Activated T-cell treated with anti-CD3 and anti-CD28 coated beads, Interleukin-2, amount 50 U/mL, for 24 hours (primary cell): ENCODE results near the gene SHISAL1.

Experiments used
- DNase-seq: peaks from one replicate; pipeline ENCODE4 v3.0.0-alpha.2; 2020
- H3K27ac Mint-ChIP-seq: 2 replicates; pipeline ENCODE4 v1.8.0; 2020; ENCODE audit warnings: mild to moderate bottlenecking, mixed read lengths
- H3K27me3 Mint-ChIP-seq: 2 replicates; pipeline ENCODE4 v1.8.0; 2020; ENCODE audit warnings: mixed read lengths
- H3K36me3 Mint-ChIP-seq: 2 replicates; pipeline ENCODE4 v1.8.0; 2020; ENCODE audit warnings: low read depth, mixed read lengths
- H3K4me1 Mint-ChIP-seq: 2 replicates; pipeline ENCODE4 v1.8.0; 2020; ENCODE audit warnings: low read depth, mixed read lengths
- H3K4me3 Mint-ChIP-seq: 2 replicates; pipeline ENCODE4 v1.8.0; 2020; ENCODE audit warnings: mild to moderate bottlenecking, moderate library complexity, mixed read lengths
- H3K9me3 Mint-ChIP-seq: 2 replicates; pipeline ENCODE4 v1.8.0; 2020; ENCODE audit warnings: mixed read lengths

SHISAL1 gene

GRCh38 chr22:44221710-44222475 lies 90.9 kb downstream of the SHISAL1 start:
- Mint-ChIP-seq H3K4me1 (no peaks in the 10 kb centered on the region), H3K9me3 (peaks cover 1% of the 10 kb centered on the region), H3K4me3 (no peak overlapping the region), H3K27ac (no peak overlapping the region), H3K36me3 (no peaks in the 10 kb centered on the region), H3K27me3 (peaks cover 12% of the 10 kb centered on the region)
- no peak for DNase-seq

GRCh38 chr22:44220727-44221680 lies 91.7 kb downstream of the SHISAL1 start:
- peaks cover 6% of the 10 kb centered on the region for H3K27me3 Mint-ChIP-seq
- H3K27ac Mint-ChIP-seq: no peak overlapping the region
- no peaks in the 10 kb centered on the region for H3K36me3 Mint-ChIP-seq
- no peaks in the 10 kb centered on the region for H3K9me3 Mint-ChIP-seq
- H3K4me1 Mint-ChIP-seq: no peaks in the 10 kb centered on the region
- H3K4me3 Mint-ChIP-seq: no peak overlapping the region
- no peak for DNase-seq

- Mint-ChIP-seq H3K36me3 (no peaks in the 10 kb centered on the region), H3K4me3 (no peak overlapping the region), H3K4me1 (no peaks in the 10 kb centered on the region), H3K9me3 (no peaks in the 10 kb centered on the region), H3K27me3 (no peaks in the 10 kb centered on the region), H3K27ac (no peak overlapping the region)
- no peak for DNase-seq
Measured at GRCh38 chr22:44219101-44219870, 93.5 kb downstream of the SHISAL1 start.

GRCh38 chr22:44218071-44218470 lies 94.7 kb downstream of the SHISAL1 start:
- no peaks in the 10 kb centered on the region for H3K27me3 Mint-ChIP-seq

GRCh38 chr22:44217346-44217745 lies 95.4 kb downstream of the SHISAL1 start:
- no peak overlapping the region for H3K4me3 Mint-ChIP-seq
- H3K36me3 Mint-ChIP-seq: no peaks in the 10 kb centered on the region
- H3K4me1 Mint-ChIP-seq: no peaks in the 10 kb centered on the region
- no peak overlapping the region for H3K27ac Mint-ChIP-seq
- DNase-seq: no peak
- H3K9me3 Mint-ChIP-seq: no peaks in the 10 kb centered on the region
- H3K27me3 Mint-ChIP-seq: no peaks in the 10 kb centered on the region

More at GRCh38 chr22:44218071-44218470, 94.7 kb downstream of the SHISAL1 start:
- Mint-ChIP-seq H3K36me3 (no peaks in the 10 kb centered on the region), H3K27ac (no peak overlapping the region), H3K4me1 (no peaks in the 10 kb centered on the region), H3K9me3 (no peaks in the 10 kb centered on the region), H3K4me3 (no peak overlapping the region)
- no peak for DNase-seq

- Mint-ChIP-seq H3K27me3 (no peaks in the 10 kb centered on the region), H3K9me3 (peaks cover 4% of the 10 kb centered on the region), H3K4me1 (no peaks in the 10 kb centered on the region), H3K27ac (no peak overlapping the region), H3K36me3 (peaks cover 2% of the 10 kb centered on the region), H3K4me3 (no peak overlapping the region)
- DNase-seq: no peak
Measured at GRCh38 chr22:44215287-44215686, 97.5 kb downstream of the SHISAL1 start.

GRCh38 chr22:44214764-44215163 lies 98.0 kb downstream of the SHISAL1 start:
- Mint-ChIP-seq H3K36me3 (peaks cover 7% of the 10 kb centered on the region), H3K27me3 (no peaks in the 10 kb centered on the region), H3K4me3 (no peak overlapping the region), H3K9me3 (peaks cover 8% of the 10 kb centered on the region), H3K27ac (no peak overlapping the region), H3K4me1 (no peaks in the 10 kb centered on the region)
- no peak for DNase-seq

GRCh38 chr22:44214187-44214586 lies 98.6 kb downstream of the SHISAL1 start:
- H3K36me3 Mint-ChIP-seq: peaks cover 13% of the 10 kb centered on the region
- H3K27me3 Mint-ChIP-seq: no peaks in the 10 kb centered on the region
- H3K27ac Mint-ChIP-seq: no peak overlapping the region
- H3K4me1 Mint-ChIP-seq: no peaks in the 10 kb centered on the region
- no peak overlapping the region for H3K4me3 Mint-ChIP-seq
- DNase-seq: no peak
- peaks cover 12% of the 10 kb centered on the region for H3K9me3 Mint-ChIP-seq

- Mint-ChIP-seq H3K4me1 (peaks cover 2% of the 10 kb centered on the region), H3K27me3 (no peaks in the 10 kb centered on the region), H3K27ac (no peak overlapping the region), H3K9me3 (peaks cover 18% of the 10 kb centered on the region), H3K4me3 (no peak overlapping the region), H3K36me3 (peaks cover 17% of the 10 kb centered on the region)
- DNase-seq: no peak
Measured at GRCh38 chr22:44213489-44214043, 99.2 kb downstream of the SHISAL1 start.

- no peak for DNase-seq
- H3K36me3 Mint-ChIP-seq: peaks cover 21% of the 10 kb centered on the region
- H3K27ac Mint-ChIP-seq: no peak overlapping the region
- H3K4me1 Mint-ChIP-seq: peaks cover 2% of the 10 kb centered on the region
- no peaks in the 10 kb centered on the region for H3K27me3 Mint-ChIP-seq
- no peak overlapping the region for H3K4me3 Mint-ChIP-seq
- H3K9me3 Mint-ChIP-seq: peaks cover 22% of the 10 kb centered on the region
Measured at GRCh38 chr22:44212936-44213335, 99.8 kb downstream of the SHISAL1 start.

GRCh38 chr22:44211946-44212930 lies 100.5 kb downstream of the SHISAL1 start:
- Mint-ChIP-seq H3K27me3 (no peaks in the 10 kb centered on the region), H3K9me3 (peaks cover 22% of the 10 kb centered on the region), H3K27ac (no peak overlapping the region), H3K4me1 (peaks cover 2% of the 10 kb centered on the region), H3K36me3 (peaks cover 21% of the 10 kb centered on the region), H3K4me3 (no peak overlapping the region)
- no peak for DNase-seq

GRCh38 chr22:44211256-44211945 lies 101.3 kb downstream of the SHISAL1 start:
- H3K27me3 Mint-ChIP-seq: no peaks in the 10 kb centered on the region
- H3K9me3 Mint-ChIP-seq: peaks cover 22% of the 10 kb centered on the region
- peaks cover 21% of the 10 kb centered on the region for H3K36me3 Mint-ChIP-seq
- peaks cover 2% of the 10 kb centered on the region for H3K4me1 Mint-ChIP-seq
- H3K27ac Mint-ChIP-seq: no peak overlapping the region
- H3K4me3 Mint-ChIP-seq: no peak overlapping the region
- no peak for DNase-seq

- DNase-seq: no peak
- H3K4me3 Mint-ChIP-seq: no peak overlapping the region
- peaks cover 24% of the 10 kb centered on the region for H3K36me3 Mint-ChIP-seq
- peaks cover 2% of the 10 kb centered on the region for H3K4me1 Mint-ChIP-seq
- no peaks in the 10 kb centered on the region for H3K27me3 Mint-ChIP-seq
- no peak overlapping the region for H3K27ac Mint-ChIP-seq
- H3K9me3 Mint-ChIP-seq: peaks cover 22% of the 10 kb centered on the region
Measured at GRCh38 chr22:44210722-44211121, 102.0 kb downstream of the SHISAL1 start.
